Nucleus accumbens (tissue), 56 donors: ENCODE data around the gene ATAD3C.
"Not testable (repeated sequence)": the region's sequence is repeated elsewhere in the genome, so short reads cannot be mapped to it uniquely, and the experiment has no call there.

Experiments
- DNase-seq, 56 donors: peaks; one replicate each; lab custom pipeline; 2025; lab: John Stamatoyannopoulos, UW

ATAD3C gene

DNA sequence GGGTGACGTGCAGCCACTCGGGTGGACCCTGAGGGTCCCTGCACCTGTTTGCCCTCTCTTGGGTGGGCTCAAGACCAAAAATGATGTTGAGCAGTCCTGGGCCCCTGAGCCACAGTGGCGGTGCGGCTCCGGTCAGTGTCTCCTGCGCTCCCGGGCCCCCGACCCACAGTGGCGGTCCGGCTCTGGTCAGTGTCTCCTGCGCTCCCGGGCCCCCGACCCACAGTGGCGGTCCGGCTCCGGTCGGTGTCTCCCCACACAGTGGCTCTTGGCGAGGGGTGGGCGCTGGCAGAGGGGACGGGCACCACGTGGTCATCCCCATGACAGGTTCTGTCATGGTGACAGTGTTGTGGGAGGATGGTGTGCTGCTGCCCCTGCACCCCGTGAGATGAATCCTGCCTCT lies 44.8 kb downstream of the ATAD3C start:
- not testable (repeated sequence) for DNase-seq

DNA sequence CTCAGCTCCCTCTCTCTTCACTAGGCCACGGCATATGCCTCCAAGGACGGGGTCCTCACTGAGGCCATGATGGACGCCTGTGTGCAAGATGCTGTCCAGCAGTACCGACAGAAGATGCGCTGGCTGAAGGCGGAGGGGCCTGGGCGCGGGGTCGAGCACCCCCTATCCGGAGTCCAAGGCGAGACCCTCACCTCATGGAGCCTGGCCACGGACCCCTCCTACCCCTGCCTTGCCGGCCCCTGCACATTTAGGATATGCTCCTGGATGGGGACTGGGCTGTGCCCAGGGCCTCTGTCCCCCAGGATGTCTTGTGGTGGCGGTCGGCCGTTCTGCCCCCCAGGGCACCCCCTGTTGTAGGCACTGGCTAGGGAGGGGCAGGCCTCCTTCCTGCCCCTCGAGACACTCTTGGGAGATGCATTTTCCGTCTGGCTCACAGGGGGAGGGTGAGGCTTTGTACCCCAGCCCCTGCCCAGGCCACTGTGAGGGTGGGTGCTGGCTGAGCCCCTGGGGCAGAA lies 46.0 kb downstream of the ATAD3C start:
- DNase-seq = not testable (repeated sequence)

DNA sequence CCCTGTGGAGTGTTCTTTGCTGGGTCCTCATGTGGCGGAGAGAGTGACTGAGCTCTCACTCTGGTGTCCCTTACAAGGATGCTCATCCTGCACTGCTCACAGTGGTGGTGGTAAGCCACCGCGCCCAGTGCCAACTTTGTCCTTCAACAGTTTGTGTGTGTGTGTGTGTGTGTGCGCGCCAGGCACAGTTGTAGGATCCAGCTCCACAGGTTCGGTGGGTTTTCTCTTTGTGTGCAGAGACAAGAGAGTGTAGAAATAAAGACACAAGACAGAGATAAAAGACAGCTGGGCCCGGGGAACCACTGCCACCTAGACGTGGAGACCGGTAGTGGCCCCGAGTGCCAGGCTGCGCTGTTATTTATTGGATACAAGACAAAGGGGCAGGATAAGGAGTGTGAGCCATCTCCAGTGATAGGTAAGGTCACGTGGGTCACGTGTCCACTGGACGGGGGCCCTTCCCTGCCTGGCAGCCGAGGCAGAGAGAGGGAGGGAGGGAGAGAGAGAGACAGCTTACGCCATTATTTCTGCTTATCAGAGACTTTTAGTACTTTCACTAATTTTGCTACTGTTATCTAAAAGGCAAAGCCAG lies 55.4 kb downstream of the ATAD3C start:
- DNase-seq = peak in 44 of 56 donors; percentile 2 to 67 (median 28)

DNA sequence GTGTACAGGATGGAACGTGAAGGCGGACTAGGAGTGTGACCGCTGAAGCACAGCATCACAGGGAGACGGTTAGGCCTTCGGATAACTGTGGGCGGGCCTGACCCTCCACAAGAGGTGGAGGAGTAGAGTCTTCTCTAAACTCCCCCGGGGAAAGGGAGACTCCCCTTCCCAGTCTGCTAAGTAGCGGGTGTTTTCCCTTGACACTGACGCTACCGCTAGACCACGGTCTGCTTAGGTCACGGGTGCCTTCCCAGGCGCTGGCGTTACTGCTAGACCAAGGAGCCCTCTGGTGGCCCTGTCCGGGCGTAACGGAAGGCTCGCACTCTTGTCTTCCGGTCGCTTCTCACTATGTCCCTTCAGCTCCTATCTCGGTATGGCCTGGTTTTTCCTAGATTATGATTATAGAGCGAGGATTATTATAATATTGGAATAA lies 55.9 kb downstream of the ATAD3C start:
- DNase-seq = peak in 34 of 56 donors; percentile 1 to 53 (median 23)

DNA sequence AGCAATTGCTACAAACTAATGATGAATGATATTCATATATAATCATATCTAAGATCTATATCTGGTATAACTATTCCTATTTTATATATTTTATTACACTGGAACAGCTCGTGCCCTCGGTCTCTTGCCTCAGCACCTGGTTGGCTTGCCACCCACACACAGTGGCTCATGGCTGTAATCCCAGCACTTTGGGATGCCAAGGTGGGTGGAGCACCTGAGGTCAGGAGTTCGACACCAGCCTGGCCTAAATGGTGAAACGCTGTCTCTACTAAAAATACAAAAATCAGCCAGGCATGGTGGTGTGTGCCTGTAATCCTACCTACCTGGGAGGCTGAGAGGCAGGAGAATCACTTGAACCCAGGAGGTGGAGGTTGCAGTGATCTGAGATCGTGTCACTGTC lies 56.3 kb downstream of the ATAD3C start:
- not testable (repeated sequence) for DNase-seq

DNA sequence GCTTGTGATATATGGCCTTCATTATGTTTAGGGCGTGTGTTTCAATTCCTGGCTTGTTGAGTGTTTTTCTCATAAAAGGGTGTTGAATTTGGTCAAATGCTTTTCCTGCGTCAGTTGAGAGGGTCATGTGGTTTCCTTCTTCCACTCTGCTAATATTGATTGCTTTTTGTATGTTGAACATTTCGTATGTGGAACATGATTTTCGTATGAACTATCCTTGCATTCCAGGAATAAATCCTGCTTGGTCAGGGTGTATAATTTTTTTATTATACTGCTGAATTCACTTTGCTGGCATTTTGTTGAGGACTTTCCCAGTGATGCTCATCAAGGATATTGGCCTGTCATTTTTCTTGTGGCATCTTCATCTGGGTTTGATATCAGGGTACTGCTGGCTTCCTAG lies 57.8 kb downstream of the ATAD3C start:
- no peak for DNase-seq

DNA sequence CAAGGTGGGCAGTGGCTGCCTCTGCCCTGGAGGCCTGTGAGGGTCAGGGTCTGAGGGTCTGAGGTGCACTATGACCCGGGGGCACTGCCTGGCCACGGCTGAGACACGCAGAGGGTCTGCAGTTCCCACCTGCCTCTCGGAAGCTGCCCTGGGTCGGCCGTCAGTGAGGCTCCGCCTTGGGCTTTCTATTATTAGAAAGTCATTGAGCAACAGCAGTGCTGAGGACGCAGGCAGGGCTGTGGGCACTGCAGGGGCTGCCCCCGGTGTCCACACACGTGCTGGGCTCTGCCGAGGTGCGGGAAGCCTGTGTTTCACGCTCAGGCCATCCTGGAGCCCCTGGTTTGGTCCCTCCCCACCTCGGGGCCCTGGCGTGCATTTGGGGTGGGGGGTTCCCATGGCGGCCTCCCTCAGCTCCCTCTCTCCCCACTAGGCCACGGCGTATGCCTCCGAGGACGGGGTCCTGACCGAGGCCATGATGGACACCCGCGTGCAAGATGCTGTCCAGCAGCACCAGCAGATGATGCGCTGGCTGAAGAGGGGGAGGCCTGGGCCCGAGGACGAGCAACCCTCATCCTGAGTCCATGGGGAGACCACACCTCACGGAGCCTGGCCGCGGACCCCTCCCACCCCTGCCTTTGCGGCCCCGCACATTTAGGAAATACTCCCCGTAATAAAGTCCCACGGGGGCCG lies 59.4 kb downstream of the ATAD3C start:
- not testable (repeated sequence) for DNase-seq

DNA sequence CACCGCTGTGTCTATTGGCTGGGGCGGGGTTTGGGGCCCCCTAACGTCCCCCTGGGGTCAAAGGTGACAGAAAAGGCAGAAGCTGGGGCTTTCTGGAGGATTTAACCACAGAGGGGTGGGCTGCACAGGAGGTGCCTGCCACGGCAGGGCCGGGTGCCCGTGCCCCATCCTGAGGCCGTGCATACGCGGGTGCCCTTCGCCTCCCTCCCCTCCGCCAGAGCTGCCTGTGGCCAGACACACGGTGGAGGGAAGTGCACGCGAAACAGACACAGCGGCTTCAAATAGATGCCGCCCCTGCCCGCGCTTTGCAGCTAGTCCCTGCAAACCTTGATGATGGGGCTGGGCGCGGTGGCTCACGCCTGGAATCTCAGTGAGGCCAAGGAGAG lies 60.0 kb downstream of the ATAD3C start:
- DNase-seq = not testable (repeated sequence)

DNA sequence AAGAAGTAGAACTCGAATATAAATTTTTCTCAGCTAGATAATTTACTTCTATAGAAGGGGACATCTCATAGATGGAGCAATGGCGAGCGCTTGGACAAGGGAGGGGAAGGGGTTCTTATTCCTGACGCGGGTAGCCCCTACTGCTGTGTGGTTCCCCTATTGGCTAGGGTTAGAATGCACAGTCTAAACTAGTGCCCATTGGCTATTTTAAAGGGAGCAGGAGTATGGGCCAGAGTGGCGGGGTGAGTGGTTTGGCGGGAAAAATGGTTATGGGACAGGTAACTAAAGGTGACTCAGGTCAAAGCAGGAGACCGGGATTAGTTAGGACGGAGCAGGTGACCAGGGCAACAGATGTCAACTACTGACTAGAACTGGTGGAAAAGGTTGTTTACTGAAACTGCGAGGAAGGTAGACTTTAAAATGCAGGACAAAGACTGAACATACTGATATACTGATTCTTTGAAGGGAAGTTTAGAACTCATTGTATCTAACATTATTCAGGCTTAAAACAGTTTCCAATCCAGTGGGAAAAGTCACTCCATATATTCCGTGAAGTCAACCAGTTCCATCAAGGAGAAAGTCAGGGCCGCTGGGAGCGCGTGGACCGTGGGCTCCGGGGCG lies 61.5 kb downstream of the ATAD3C start:
- no peak for DNase-seq

DNA sequence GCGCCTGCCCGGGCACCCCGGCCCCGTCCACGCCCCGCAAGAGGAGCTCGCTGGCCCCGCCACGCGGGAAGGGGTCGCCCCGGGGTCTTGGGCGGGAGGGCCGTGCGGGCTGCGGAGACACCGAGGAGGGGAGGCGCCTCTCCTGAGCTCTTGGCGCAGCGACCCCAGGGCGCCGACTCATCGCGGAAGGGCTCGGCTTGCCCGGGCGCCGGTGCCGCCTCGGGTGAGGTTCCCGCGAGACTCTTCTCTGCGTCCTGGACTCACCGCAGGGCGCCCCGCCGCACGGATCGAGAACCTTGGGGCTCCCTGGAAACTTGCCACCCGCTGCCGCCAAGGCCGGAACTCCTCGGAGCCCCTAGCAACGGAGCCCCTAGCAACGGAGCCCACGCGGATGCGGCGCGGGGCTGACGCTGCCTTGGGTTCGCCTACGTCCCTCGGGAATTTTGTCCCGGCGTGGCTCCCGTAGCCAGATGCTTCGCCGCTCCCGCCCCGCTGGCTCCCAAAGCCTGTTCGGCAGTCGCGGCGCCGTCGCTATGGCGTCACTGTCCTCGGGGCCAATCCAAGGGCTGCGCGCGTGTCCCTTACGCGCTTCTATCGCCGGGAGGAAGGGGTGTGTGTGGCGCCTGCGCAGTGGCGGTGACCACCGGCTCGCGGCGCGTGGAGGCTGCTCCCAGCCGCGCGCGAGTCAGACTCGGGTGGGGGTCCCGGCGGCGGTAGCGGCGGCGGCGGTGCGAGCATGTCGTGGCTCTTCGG lies 62.2 kb downstream of the ATAD3C start, which contains the start of gene ATAD3A:
ATAD3A (plus strand) TSS at position 630 of the 753 bp plus-strand sequence; CDS start at position 737, 107 bp downstream.
- DNase-seq = peak in 55 of 56 donors; percentile 86 to 99 (median 96)

DNA sequence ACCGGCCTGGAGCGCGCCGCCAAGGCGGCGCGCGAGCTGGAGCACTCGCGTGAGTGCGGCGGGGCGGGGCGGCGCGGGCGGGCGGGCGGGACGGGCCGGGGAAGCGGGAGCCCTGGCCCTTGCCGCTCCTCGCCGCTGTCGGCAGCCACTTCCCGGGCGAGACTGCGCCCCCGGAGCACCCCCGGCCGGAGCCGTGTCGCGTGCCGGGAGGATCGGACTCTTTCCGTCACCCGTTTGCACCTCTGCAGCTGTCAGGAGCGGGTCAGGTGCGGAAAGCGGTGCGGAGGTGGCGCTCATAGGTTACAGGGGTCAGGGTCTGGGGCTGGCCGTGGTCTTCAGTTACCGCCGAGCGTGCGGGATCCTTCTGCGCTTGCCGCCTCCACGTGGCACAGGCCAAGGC lies 62.9 kb downstream of the ATAD3C start:
- not testable (repeated sequence) for DNase-seq

DNA sequence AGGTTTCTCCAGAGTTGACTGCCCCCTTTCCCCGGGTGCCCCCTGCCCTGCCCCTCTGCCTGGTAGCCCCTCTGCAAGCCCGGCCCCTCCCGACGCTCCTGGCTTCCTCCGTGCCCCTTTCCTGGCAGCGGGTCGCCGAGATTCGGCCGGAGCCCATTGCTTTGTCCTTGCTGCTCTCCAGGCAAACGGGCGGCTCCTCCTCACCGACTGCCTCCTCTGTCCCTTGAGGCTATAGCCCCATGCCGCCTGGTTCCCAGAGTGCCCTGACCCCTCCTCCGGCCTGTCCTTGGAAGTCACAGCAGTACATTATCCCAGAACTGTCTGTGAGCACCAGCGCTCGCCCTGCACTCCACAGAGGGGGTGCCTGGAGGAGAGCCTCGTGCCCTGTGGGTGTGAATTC lies 64.2 kb downstream of the ATAD3C start:
- DNase-seq = not testable (repeated sequence)

DNA sequence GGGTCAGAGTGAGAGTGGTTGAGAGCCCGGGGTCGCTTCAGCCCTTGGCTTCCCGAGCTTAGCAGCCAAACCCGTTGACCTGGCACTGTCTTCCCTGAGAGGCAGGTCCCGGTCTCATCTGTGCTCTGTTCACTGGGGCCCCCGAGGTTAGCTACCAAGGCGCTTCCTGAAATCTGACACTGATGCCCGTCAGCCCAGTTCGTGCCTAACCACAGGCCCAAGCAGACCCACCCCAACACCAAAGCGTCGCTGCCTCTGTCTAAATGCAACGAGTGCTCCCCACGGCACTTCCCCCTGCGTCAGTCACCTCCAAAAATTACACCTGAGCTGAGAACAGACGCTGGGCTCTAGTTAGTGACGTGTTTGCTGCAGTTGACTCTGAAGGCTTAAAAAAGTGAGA lies 64.9 kb downstream of the ATAD3C start:
- not testable (repeated sequence) for DNase-seq

DNA sequence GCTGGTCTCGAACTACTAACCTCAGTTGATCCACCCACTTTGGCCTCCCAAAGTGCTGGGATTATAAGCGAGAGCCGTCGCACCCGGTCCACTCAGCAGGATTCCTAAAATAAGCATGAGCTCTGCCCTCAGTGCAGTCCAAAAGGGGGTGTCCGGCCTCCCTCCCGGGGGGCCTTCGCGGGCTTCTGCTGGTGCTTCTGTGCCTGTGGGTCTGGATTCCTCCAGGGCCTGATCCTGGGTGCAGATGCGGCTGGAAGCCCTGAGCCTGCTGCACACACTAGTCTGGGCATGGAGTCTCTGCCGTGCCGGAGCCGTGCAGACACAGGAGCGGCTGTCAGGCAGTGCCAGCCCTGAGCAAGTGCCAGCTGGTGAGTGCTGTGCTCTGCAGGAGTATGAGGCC lies 67.4 kb downstream of the ATAD3C start:
- not testable (repeated sequence) for DNase-seq

DNA sequence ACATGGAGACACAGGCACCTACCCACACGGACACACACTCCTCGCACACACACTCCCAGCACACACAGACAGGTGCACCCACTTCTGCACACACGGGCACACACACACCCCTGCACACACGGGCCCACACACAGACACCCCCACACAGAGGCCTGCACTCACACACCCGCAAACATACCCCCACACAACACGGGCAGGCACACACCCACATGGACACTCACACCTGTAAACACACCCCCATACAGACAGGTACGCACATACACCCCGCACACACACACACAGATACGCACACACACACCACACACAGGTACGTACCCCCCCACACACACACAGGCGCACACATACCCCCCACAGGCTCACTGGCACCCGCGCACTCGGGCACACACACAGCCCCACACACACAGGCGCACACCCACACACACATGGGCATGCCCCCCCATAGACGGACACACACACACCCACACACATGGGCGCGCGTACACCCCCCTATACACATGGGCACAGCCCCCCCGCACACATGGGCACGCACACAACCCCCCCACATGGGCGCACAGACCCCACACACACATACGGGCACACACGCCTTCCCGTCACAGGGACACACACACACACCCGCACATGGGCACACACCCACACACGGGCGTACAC lies 68.6 kb downstream of the ATAD3C start:
- DNase-seq = no peak

DNA sequence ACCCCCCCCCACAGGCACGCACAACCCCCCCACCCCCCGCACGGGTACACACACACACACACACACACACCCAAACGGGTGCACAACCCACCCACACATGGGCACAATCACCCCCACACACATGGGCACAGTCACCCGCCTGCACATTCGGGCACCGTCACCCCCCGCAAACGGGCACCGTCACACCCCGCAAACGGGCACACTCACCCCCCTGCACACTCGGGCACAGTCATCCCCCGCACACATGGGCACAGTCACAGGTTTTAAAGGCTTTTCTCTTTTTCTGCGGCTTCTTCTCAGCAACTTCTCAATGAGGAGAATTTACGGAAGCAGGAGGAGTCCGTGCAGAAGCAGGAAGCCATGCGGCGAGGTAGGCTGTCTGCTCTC lies 69.1 kb downstream of the ATAD3C start:
- DNase-seq = not testable (repeated sequence)
